HCT116 (cell line): ENCODE data around the gene SPATA31E1. TPM values are rescaled to one million over a fixed set of nuclear protein-coding genes. Genes with fewer than 3 reads are reported as not detected.

ENCODE experiments used
- ATAC-seq: fragments of 200-7000 bp; cut with Tn5 transposase; 2 replicates; pipeline ENCODE4 v1.9.1; 2020; ENCODE audit warnings: mild to moderate bottlenecking, moderate library complexity
- BruUV-seq: library from RNA; stranded (reverse); fragments of 400-500 nt; replicated peaks from 2 replicates; lab custom pipeline; 2021; lab: Mats Ljungman, UMichigan
- CTCF ChIA-PET: fragments of 300-600 bp; sonication (Branson Sonifier 250); formaldehyde crosslinking; loops from one replicate; lab custom pipeline; 2021; ENCODE audit warnings: antibody characterized with exemption; lab: Charles Lee
- POLR2A ChIA-PET: fragments of 300-600, 350-600 bp; sonication (Branson Sonifier 250); formaldehyde crosslinking; loops from one replicate; lab custom pipeline; 2021; ENCODE audit warnings: antibody characterized with exemption; lab: Charles Lee
- RAD21 ChIA-PET, 2 experiments: fragments of 300-600 bp; sonication (Branson Sonifier 250); formaldehyde crosslinking; loops; one replicate each; lab custom pipeline; 2023; ENCODE audit warnings: low total read pairs in 2 of 2; ENCODE audit not compliant: uncharacterized antibody in 2 of 2, unreplicated experiment in 2 of 2, low non-redundant PET in 1 of 2; lab: Charles Lee
- DNase-seq: peaks from one replicate; pipeline ENCODE4 v3.0.0-alpha.2; 2010; ENCODE audit warnings: low read depth, low spot score
- H2AFZ ChIP-seq: fragments of 200-600 bp; shearing (Covaris generic), sonication (generic); 2 replicates; pipeline ENCODE4 v1.6.1; 2017; ENCODE audit warnings: low read depth, mixed run types, mixed read lengths, antibody characterized with exemption, low read length; ENCODE audit not compliant: poor library complexity, severe bottlenecking
- H3K27ac ChIP-seq: 2 replicates; pipeline ENCODE4 v1.5.1; 2012; ENCODE audit warnings: low read depth, low read length
- H3K27me3 ChIP-seq: fragments of 200-600 bp; sonication (generic); 2 replicates; pipeline ENCODE4 v1.6.1; 2016; ENCODE audit warnings: mixed run types, low read length, mixed read lengths; ENCODE audit not compliant: insufficient read depth
- H3K36me3 ChIP-seq, 2 experiments: fragments of 200-500 bp in 1 of 2; fragments of 200-600 bp in 1 of 2; sonication (Bioruptor generic) in 1 of 2; sonication (generic) in 1 of 2; 2 replicates each; pipeline versions ENCODE4 v1.5.1 to v1.6.1; 2014 to 2016; ENCODE audit warnings: low read length in 2 of 2, inconsistent platforms in 1 of 2, mixed read lengths in 1 of 2, mixed run types in 1 of 2; ENCODE audit not compliant: insufficient read depth in 2 of 2, control insufficient read depth in 1 of 2
- H3K4me1 ChIP-seq, 2 experiments: fragments of 200-600 bp in 1 of 2; sonication (generic) in 1 of 2; 2 replicates each; pipeline versions ENCODE4 v1.5.1 to v1.6.1; 2012 to 2017; ENCODE audit warnings: low read length in 2 of 2, inconsistent platforms in 1 of 2, mild to moderate bottlenecking in 1 of 2, mixed read lengths in 1 of 2, mixed run types in 1 of 2, moderate library complexity in 1 of 2; ENCODE audit not compliant: insufficient read depth in 2 of 2, control insufficient read depth in 1 of 2
- H3K4me2 ChIP-seq: fragments of 200-600 bp; sonication (generic); 2 replicates; pipeline ENCODE4 v1.6.1; 2017; ENCODE audit warnings: mixed run types, low read length, mixed read lengths
- H3K4me3 ChIP-seq, 2 experiments: fragments of 200-600 bp in 1 of 2; sonication (generic) in 1 of 2; replicated peaks in 1 of 2; 2 replicates each; pipeline ENCODE4 v1.5.1; 2011 to 2016; ENCODE audit warnings: low read length in 2 of 2, control low read depth in 1 of 2, low read depth in 1 of 2, mild to moderate bottlenecking in 1 of 2, mixed read lengths in 1 of 2, mixed run types in 1 of 2
- H3K79me2 ChIP-seq: fragments of 200-600 bp; sonication (generic); 2 replicates; pipeline ENCODE4 v1.6.1; 2017; ENCODE audit warnings: mild to moderate bottlenecking, mixed run types, low read length, moderate library complexity, mixed read lengths; ENCODE audit not compliant: insufficient read depth
- H3K9ac ChIP-seq: fragments of 200-600 bp; sonication (generic); 2 replicates; pipeline ENCODE4 v1.6.1; 2016; ENCODE audit warnings: low read length, mixed read lengths
- H3K9me2 ChIP-seq: fragments of 200-600 bp; sonication (generic), shearing (Covaris generic); 2 replicates; pipeline ENCODE4 v1.6.1; 2017; ENCODE audit warnings: mixed run types, mild to moderate bottlenecking, moderate library complexity; ENCODE audit not compliant: insufficient read depth
- H3K9me3 ChIP-seq, 2 experiments: fragments of 200-500 bp in 1 of 2; fragments of 200-600 bp in 1 of 2; sonication (Bioruptor generic) in 1 of 2; sonication (generic) in 1 of 2; 2 replicates each; pipeline ENCODE4 v1.6.1; 2014 to 2017; ENCODE audit warnings: low read length in 2 of 2, mixed read lengths in 2 of 2, inconsistent platforms in 1 of 2, low read depth in 1 of 2, mild to moderate bottlenecking in 1 of 2, mixed run types in 1 of 2, moderate library complexity in 1 of 2; ENCODE audit not compliant: control insufficient read depth in 1 of 2, insufficient read depth in 1 of 2
- H4K20me1 ChIP-seq: fragments of 200-600 bp; sonication (generic), shearing (Covaris generic); 2 replicates; pipeline ENCODE4 v1.6.1; 2017; ENCODE audit warnings: mixed run types, mild to moderate bottlenecking, moderate library complexity; ENCODE audit not compliant: insufficient read depth
- CBX3 ChIP-seq: IDR thresholded peaks from 2 replicates; pipeline ENCODE4 v1.6.1; 2012; ENCODE audit warnings: low read depth
- CEBPB ChIP-seq: IDR thresholded peaks from 2 replicates; pipeline ENCODE4 v1.6.1; 2012; ENCODE audit warnings: low read depth
- CTCF ChIP-seq, 3 experiments: fragments of 200-600 bp in 1 of 3; sonication (generic) in 1 of 3; IDR thresholded peaks in 2 of 3; conservative IDR thresholded peaks in 1 of 3; 2 replicates each; pipeline ENCODE4 v1.5.1; 2012 to 2017; ENCODE audit warnings: low read depth in 2 of 3, low read length in 2 of 3, antibody characterized with exemption in 1 of 3, borderline replicate concordance in 1 of 3, control low read depth in 1 of 3, mild to moderate bottlenecking in 1 of 3, mixed read lengths in 1 of 3, mixed run types in 1 of 3, moderate library complexity in 1 of 3; ENCODE audit not compliant: insufficient read depth in 1 of 3
- EZH2phosphoT487 ChIP-seq: fragments of 200-600 bp; IDR thresholded peaks from 2 replicates; pipeline ENCODE4 v1.6.1; 2018; ENCODE audit warnings: antibody characterized with exemption, borderline replicate concordance
- FOSL1 ChIP-seq: IDR thresholded peaks from 2 replicates; pipeline ENCODE4 v1.6.1; 2012; ENCODE audit warnings: low read depth
- JUND ChIP-seq: IDR thresholded peaks from 2 replicates; pipeline ENCODE4 v1.6.1; 2012
- MAX ChIP-seq: IDR thresholded peaks from 2 replicates; pipeline ENCODE4 v1.6.1; 2012
- POLR2AphosphoS5 ChIP-seq: IDR thresholded peaks from 2 replicates; pipeline ENCODE4 v1.6.1; 2011; ENCODE audit warnings: mild to moderate bottlenecking, low read depth, low read length, moderate library complexity
- REST ChIP-seq: IDR thresholded peaks from 2 replicates; pipeline ENCODE4 v1.6.1; 2012; ENCODE audit warnings: low read depth
- SIN3A ChIP-seq: IDR thresholded peaks from 2 replicates; pipeline ENCODE4 v1.6.1; 2012; ENCODE audit warnings: low read depth
- SP1 ChIP-seq: IDR thresholded peaks from 2 replicates; pipeline ENCODE4 v1.6.1; 2012; ENCODE audit warnings: low read depth
- SRF ChIP-seq: IDR thresholded peaks from 2 replicates; pipeline ENCODE4 v1.6.1; 2012; ENCODE audit warnings: low read depth
- TCF7L2 ChIP-seq: IDR thresholded peaks from 2 replicates; pipeline ENCODE4 v1.7.0; 2011; ENCODE audit warnings: borderline replicate concordance, inconsistent platforms; ENCODE audit not compliant: insufficient read depth, insufficient read length; ENCODE audit errors: extremely low read depth
- ZBTB33 ChIP-seq: IDR thresholded peaks from 2 replicates; pipeline ENCODE4 v1.6.1; 2011; ENCODE audit warnings: mild to moderate bottlenecking, low read length, moderate library complexity; ENCODE audit not compliant: insufficient replicate concordance; ENCODE audit errors: extremely low read depth
- ZFX ChIP-seq: fragments of 450-650 bp; IDR thresholded peaks from 2 replicates; pipeline ENCODE4 v1.6.1; 2017
- intact Hi-C: fragments of 100-400 bp; cut with micrococcal nuclease; formaldehyde crosslinking; loops from 2 replicates; pipeline ENCODE4 v1.10.0; 2022
- total RNA-seq: library from RNA; stranded (reverse); gene quantifications from one replicate; pipeline ENCODE4 v1.2.1, GENCODE V29; 2021; ENCODE audit not compliant: unreplicated experiment

The SPATA31E1 gene
- total RNA-seq, 1 experiment from 2014 or later: not detected

- TF ChIP-seq CBX3 (no peak), FOSL1 (no peak), POLR2AphosphoS5 (peak; percentile 50)
- TF ChIP-seq, all 23 proteins: peak for 4
These were observed 26.8 kb downstream of the SPATA31E1 start (continued) for GRCh38 chr9:87909310-87910041.

GRCh38 chr9:87910821-87911220 lies 28.1 kb downstream of the SPATA31E1 start:
- RAD21 ChIA-PET: no interaction called here
- Histone ChIP-seq H3K4me1 (peaks cover 0 to 12% of the 10 kb centered on the region in 2 experiments; a peak in 2 of 4 replicates), H3K4me3 (no peak overlapping the region), H3K9me3 (no peaks in the 10 kb centered on the region), H3K36me3 (no peaks in the 10 kb centered on the region), H2AFZ (peak overlapping the region; percentile 100), H3K9me2 (no peaks in the 10 kb centered on the region), H3K9ac (no peak overlapping the region), H3K4me2 (no peak overlapping the region), H4K20me1 (no peaks in the 10 kb centered on the region), H3K27ac (no peak overlapping the region), H3K27me3 (no peaks in the 10 kb centered on the region), H3K79me2 (no peaks in the 10 kb centered on the region)
- POLR2A ChIA-PET: no interaction called here
- intact Hi-C loops: no loop called here
- no peak for DNase-seq
- TF ChIP-seq SP1 (no peak), CEBPB (no peak), TCF7L2 (no peak), MAX (no peak), ZFX (no peak), ZBTB33 (no peak), EZH2phosphoT487 (no peak), CTCF (IDR thresholded peaks at IDR 0.05 in 2 of 3, conservative IDR thresholded peaks at IDR 0.05 in 1 of 3; ENCODE audit: borderline replicate concordance in 1 of 3, insufficient read depth in 1 of 3, low read depth in 2 of 3, low read length in 2 of 3) (no peak), JUND (no peak), FOSL1 (no peak), SRF (no peak), SIN3A (no peak), REST (no peak)
- CTCF ChIA-PET: no interaction called here
- no TSS peak for BruUV-seq
- no peak for ATAC-seq
